AG09309 (cell line): ENCODE data around the gene TULP3.

Experiments used
- DNase-seq: peaks from one replicate; pipeline ENCODE4 v3.0.0-alpha.2; 2010; ENCODE audit warnings: low read depth
- H3K4me3 ChIP-seq: 2 replicates; pipeline ENCODE4 v1.5.1; 2011; ENCODE audit warnings: mild to moderate bottlenecking, low read depth, low read length, moderate library complexity; ENCODE audit not compliant: control insufficient read depth
- CTCF ChIP-seq: IDR thresholded peaks from 2 replicates; pipeline ENCODE4 v1.5.1; 2011; ENCODE audit warnings: mild to moderate bottlenecking, low read depth, low read length, inconsistent platforms; ENCODE audit not compliant: insufficient read depth, control insufficient read depth; ENCODE audit errors: missing control alignments

The TULP3 gene

GRCh38 chr12:2937500-2937899 is 46.8 kb downstream of the TULP3 start:
- no peak overlapping the region for H3K4me3 ChIP-seq
- TF ChIP-seq CTCF, result no peak

GRCh38 chr12:2939191-2939590 is 48.5 kb downstream of the TULP3 start:
- no peak for TF ChIP-seq CTCF
- no peak for DNase-seq
- H3K4me3 ChIP-seq, result no peak overlapping the region

More at GRCh38 chr12:2937500-2937899, 46.8 kb downstream of the TULP3 start:
- no peak for DNase-seq

- no peak overlapping the region for H3K4me3 ChIP-seq
- no peak for TF ChIP-seq CTCF
- no peak for DNase-seq
Observed at GRCh38 chr12:2940564-2940963, 49.9 kb downstream of the TULP3 start.

GRCh38 chr12:2941524-2941923 is 50.8 kb downstream of the TULP3 start:
- no peak overlapping the region for H3K4me3 ChIP-seq
- no peak for DNase-seq
- no peak for TF ChIP-seq CTCF

- H3K4me3 ChIP-seq, result no peak overlapping the region
- DNase-seq, result no peak
- TF ChIP-seq CTCF, result peak; percentile 77
Observed at GRCh38 chr12:2944401-2945047, 53.8 kb downstream of the TULP3 start.

GRCh38 chr12:2949411-2949810 is 58.7 kb downstream of the TULP3 start:
- no peak overlapping the region for H3K4me3 ChIP-seq
- DNase-seq, result no peak
- TF ChIP-seq CTCF, result no peak
